Stimulated activated CD8-positive, alpha-beta memory T cell treated with anti-CD3 and anti-CD28 coated beads, Interleukin-7, amount 100 ng/mL, for 1 hour (primary cell): ENCODE data around the gene PDZD2.
"Not testable (repeated sequence)": the region's sequence is repeated elsewhere in the genome, so short reads cannot be mapped to it uniquely, and the experiment has no call there.

Experiments used
- DNase-seq, 2 donors: peaks; one replicate each; pipeline ENCODE4 v3.0.0-alpha.2; 2020; ENCODE audit warnings: low read depth in 2 of 2

PDZD2 gene

DNA sequence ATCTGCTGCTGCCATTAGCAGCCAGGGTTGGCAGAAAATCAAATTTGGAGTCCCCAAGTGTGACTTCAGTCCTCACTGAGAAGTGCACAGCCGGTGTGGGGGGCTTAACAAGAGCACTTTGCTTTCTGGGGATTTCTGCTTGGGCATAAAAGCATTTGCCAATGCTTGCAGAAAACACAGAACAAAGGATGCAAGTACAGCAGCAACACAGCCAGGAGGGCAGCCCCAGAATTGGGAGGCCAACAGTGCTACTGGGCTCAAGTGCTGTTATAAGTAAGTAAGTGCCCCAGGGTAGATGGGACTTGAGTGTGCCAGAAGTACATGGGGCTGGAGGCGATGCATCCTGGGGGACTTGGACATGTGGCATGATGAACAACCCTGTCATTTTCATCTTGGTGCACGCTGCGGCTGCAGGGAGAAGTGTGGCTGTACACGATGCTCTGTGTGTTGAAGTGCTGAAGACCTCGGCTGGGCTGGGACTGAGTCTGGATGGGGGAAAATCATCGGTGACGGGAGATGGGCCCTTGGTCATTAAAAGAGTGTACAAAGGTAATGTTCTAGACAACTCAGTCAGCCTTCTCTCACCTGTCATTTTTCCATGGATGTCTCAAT lies 461.9 kb downstream of the PDZD2 start:
- no peak for DNase-seq

DNA sequence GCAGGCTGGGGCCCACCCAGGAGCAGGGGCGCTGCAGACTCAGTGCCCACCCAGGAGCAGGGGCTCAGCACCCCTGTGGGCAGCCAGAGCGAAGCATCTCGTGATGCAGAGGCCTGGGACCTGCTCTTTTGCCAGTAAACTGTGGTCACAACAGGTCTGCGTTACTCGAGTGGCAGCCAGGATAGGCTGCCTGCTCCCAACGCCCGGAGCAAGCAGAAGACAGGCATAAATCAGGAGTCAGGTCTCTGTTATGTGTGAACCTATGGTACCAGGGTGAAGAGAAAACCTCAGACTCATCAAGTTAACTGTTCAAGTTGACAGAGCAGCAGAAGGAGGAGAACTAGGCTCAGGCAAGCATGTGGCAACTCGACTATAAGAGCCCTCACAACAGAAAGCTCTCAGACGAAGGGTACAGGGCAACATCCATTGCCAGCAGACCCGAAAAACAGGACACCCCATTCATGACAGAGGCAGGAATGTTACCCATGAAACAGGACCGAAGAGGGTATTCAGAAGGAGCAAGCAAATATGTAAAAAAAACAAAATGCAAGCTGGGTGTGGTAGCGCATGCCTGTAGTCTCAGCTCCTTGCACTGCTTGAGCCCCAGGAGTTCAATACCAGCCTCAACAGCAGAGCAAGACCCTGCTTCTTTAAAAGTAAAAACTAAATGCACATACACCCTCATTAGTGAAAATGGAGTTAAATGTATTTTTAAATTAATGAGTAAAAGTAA lies 463.5 kb downstream of the PDZD2 start:
- no peak for DNase-seq

DNA sequence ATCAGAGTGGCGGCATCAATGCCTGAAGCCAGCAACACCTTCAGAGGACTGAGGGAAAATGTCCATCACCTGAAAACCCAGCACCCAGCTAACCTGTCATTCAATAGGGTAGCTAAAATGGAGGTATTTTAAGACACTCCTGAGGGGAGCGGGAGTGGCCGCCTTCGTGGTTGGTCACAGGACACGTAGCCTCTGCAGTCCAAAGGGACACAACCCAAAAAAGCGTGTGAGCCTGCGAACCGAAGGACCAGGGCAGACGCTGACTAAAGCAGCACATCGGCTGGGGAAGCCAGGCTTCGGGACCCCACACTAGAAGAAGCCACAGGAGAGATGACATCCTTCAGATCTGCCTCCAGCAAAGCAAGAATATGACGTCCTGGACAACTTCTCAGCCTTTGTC lies 464.6 kb downstream of the PDZD2 start:
- no peak for DNase-seq

DNA sequence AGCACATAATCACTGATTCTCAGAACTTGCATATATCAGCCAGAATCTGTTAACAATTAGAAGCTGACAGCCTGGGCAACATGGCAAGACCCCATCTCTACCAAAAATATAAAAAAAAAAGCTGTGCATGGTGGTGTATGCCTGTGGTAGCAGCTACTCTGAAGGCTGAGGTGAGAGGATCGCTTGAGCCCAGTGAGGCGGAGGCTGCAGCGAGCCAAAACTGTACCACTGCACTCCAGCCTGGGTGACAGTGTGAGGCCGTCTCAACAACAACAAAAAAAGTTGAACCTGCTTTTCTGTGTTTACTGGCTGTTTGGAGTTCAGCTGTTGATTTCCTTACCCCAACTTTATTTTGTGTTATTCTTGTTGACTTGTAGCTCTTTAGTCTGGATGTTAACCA lies 468.4 kb downstream of the PDZD2 start:
- no peak for DNase-seq

DNA sequence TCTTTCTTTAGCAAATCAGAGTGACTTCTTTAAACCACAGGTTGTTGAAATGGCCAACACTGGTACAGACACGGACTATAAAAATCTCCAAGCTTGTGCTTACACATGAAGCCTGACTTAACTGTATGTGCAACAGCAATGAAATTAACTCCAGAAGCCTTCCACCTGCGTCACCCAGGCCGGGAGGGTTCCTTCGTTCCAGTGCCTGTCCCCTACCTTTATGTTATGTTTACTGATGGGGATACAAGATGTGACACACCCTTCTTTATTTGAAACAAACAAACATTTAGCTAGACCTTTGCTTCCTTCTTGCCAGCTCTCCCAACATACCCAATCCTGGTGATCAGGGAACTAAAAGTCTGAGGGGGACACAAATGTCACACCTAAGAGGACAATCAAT lies 469.2 kb downstream of the PDZD2 start:
- DNase-seq: no peak

DNA sequence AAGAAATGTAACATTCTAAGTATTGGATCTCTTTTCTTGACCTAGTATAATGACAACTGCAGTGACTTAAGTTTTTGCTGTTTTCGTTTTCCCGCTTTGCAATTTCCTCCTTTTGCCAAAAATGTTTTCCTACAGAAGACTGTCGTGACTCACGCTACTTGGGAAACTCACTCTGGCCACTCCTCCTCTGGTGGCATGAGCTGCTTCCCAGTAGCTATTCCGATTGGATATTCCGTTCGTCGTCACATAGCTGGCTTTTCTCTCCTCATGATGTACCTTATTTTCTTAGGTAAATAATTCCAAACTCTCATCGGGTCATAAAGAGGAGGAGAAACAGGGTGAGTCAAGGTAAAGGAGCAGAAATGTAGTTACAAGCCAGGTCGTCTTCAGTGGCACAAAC lies 470.3 kb downstream of the PDZD2 start:
- no peak for DNase-seq

DNA sequence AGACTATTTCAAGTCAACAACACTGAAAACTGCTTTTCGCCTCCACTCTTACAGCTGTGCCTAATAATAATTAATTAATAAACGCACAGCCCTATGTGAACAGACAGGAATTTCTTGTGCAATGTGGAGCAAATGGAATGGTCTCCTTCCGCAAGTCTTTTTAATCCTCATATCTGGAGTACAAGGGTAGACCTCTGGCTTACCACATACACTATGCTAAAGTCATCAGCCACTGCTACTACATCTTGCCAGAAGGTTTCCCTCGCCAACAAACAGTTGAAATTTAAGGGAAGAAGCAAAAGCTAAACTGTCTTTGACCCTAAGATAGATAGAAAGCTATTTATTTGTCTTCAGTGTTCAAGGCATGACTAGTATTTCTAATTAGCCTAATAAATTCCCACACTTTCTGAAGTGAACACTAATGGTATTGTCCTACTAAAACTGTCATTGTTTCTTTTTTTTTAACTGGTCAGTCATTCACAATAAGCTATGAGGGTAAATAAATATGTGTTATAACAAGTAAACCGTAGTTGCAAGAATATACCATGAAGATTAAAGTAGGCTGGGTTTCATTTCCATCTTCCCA lies 471.3 kb downstream of the PDZD2 start:
- no peak for DNase-seq

DNA sequence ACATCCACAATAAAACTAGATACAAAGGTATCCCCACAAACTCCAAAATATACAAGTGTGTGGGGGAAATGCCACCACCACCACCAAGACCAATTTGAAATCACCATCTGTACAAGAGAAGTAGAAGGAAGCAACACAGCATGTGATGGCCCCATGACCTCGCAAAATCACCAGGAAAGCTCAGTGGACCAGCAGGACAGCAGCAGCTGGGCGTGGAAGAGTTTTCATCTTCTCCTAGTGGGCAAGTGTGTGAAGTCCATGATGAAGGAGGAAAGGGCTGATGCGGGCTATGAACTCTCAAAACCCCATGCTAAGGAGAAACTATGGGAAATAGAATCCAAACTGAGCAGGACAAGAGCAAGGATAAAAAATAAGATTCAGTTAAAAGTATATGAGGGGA lies 477.1 kb downstream of the PDZD2 start:
- no peak for DNase-seq

DNA sequence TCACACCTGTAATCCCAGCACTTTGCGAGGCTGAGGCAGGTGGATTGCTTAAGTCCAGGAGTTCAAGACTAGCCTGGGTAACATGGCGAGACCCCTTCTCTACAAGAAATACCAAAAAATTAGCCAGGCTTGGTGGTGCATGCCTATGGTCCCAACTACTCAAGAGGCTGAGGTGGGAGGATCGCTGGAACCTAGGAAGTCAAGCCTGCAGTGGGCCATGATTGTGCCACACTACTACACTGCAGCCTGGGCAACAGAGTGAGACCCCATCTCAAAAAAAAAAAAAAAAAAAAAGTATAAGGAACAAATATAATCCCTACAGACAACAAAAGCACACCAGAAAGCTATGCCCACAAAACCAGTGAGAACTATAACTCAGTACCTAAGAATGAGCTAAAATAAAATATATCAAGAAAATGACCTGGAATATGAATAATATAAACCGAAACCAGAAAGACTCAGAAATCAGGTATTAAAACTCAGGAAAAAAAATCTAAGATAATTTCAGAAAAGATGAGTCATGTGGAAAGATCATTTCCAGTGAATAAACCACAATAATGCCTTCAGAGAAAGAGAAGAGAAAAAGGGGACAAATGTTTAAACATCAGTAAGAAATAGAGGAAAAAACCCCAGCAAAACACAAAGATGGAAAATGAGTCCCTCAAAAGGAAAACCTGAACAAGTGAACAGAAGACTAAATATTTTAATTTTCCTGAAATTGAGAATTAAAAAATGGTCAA lies 477.8 kb downstream of the PDZD2 start:
- DNase-seq: no peak

DNA sequence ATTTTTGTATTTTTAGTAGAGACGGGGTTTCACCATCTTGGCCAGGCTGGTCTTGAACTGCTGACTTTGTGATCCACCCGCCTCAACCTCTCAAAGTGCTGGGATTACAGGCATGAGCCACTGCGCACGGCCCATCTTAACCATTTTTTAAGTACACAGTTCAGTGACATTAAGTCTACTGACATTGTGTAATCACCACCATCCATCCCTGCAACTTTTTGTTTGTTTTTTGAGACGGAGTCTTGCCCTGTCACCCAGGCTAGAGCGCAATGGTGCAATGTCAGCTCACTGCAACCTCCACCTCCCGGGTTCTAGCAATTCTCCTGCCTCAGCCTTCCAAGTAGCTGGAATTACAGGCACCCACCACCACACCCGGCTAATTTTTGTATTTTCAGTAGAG lies 480.0 kb downstream of the PDZD2 start:
- not testable (repeated sequence) for DNase-seq

DNA sequence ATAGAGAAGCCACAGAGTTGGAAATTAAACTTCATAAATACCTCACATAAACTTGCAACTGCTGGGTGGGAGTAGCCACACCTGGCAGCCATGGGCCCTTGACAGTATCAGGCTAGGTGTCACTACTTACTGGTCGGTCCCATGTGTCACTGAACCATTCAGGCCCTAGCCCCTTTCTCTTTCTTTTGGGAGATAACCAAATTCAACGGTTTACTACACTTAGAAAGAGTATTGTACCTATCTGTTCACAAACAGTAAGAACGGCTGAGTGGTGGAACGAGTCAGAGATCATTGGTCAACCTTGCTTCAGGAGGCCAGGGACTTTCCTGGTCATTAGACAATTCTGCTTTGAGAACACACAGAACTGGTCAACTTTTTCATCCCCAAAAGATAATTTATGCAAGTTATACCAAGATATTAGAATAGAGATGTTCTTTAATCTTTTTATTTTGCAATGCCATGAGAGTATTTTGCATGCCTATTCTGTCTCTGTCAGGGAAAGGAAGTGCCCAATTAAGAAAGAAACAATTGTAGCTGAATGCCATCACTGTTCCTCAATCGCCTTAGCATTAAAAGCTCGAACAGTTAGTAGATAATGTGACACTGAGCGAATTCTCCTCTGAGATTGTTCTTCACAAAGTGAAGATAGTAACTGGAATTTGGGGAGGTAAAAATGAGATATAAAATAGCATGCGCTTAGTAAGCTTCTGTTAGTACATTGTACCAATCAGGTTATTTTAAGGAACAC lies 484.3 kb downstream of the PDZD2 start:
- no peak for DNase-seq

DNA sequence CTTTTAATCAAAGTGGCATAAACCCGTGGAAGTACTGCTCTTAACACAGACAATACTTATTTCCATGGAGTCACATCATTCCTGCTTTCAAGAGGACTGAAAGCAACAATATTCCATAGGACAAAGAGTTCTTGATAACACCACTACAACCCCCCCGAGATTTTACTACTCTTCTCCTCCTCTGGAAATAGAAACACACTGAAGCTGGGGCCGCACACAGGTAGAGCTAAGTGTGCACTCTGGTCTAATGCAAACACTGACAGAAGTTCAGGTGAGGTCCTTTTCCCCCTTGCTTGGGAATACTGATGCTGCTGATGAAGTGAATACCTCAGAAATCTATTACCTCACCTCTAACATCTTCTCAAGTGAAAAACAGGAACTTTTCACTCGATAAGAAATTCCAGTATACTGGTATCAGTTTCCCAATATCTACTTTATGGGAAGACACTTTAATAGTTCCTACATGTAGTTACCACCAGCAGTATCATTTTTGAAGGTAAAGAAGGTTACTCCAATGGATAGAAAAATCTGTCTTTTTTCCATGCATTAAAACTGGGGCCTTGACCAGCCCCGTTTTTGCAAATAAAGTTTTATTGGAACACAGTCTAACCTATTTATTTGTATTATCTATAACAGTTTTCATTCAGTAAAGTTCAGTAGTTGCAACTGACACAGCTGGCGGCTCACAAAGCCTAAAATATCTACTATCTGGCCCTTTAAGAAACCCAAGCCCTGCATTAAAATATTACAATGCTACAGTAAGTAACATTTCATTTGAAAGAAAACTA lies 485.2 kb downstream of the PDZD2 start:
- DNase-seq: no peak

DNA sequence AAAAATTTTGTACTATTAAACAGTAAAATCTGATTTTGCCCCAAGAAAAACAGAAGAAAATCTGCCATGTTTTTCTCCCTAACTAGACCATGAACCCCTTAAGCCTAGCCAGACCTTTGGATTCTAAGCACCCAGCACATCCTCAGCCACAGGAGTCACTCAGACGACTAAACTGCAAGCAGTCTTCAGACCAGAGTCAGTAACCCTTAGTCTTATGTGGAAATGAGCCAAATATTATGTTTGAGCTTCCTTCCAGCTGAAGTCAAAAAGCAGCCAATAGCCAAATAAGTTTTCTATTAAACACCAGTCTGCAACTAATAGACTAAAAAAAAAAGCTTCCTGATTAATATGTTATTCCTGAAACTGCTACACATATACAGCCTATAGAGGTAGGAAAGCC lies 487.8 kb downstream of the PDZD2 start:
- DNase-seq: no peak

DNA sequence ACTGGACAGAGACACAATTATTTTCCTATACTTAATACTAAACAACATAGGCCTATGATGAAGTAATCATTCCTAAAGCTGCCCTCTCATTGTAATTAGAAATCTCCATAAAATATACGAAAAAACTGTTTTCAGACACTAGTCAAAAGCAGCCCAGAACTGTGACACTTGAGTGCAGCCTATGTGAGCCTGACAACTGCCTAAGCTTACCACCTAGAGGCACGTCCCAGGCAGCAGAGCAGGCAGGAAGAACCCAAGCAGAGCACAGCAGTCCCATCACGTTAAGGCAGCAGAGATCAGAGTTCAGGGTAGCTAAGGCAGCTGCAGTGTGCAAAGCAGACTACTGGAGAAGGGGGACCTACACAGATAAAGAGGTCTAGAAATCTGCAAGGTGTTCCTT lies 488.8 kb downstream of the PDZD2 start:
- DNase-seq: no peak

DNA sequence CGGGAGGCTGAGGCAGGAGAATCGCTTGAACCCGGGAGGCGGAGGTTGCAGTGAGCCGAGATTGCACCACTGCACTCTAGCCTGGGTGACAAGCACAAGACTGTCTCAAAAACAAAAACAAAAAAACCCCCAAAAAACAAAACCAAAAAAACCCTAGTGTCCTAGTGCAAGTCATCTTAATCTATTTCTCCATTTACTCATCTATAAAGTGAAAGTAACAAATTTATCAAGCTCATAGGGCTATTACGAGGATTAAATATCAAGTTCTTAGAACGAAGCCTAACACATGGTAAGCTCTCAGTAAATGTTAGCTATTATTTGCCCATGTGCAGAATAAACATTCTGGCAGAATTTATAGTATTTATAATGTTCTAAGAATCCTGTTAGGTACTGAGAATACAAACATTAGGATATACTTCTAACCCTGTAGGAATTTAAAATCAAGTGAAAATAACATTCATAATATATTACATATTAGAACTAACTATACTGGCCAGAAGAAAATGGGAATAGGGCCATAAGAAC lies 490.2 kb downstream of the PDZD2 start:
- no peak for DNase-seq

DNA sequence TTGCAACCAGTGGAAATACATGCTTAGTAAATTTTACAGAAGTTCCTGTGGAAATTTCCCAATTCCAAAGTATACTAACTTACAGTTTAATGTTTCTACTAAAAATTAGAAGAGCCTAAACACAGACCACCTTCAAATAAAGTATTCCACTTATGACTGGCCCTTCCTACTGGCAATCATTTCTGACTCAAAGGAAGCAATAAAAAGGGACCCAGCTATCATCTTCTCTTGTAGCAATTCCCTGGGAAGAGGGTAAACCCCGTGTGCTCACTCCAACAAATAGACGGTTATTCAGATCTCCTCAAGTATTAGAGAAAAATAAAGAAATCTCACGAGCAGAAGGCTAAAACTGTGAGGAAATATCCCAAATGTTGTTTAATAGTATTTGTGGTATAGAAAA lies 491.9 kb downstream of the PDZD2 start:
- DNase-seq: no peak

DNA sequence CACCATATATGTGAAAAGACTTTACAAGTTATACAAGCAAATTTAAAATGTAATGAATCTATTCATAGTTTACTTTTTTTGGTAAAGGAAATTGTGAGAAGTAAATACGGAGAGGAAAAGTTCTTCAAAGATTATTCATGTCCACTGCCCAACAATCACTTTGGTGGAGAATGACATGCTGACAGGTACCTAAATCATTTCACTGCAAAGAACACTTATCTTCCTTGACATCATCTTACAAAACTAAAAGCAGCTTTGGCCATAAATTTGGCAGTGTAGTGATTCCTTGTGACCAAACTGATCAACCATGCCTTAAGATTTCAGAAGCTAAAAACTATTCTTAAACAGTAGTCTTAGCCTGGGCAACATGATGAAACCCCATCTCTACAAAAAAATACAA lies 492.7 kb downstream of the PDZD2 start:
- no peak for DNase-seq

DNA sequence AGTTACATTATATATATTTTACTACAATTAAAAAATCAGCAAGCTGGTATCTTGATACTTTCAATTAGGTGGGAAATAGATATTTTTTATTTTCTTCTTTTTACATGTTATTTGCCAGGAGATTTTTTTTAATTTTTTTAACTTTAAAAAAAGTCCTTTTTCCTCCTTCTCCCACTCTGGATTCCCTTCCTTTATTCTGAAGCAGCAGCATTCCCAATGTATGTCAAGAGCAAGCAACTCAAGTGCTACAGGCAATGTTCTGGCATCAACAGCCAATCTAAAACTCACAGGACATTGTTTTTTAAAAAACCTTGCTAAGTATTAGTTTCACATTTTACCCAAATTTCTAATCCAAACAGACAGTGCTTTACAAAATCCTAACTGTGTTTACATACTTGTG lies 493.8 kb downstream of the PDZD2 start:
- DNase-seq: no peak

DNA sequence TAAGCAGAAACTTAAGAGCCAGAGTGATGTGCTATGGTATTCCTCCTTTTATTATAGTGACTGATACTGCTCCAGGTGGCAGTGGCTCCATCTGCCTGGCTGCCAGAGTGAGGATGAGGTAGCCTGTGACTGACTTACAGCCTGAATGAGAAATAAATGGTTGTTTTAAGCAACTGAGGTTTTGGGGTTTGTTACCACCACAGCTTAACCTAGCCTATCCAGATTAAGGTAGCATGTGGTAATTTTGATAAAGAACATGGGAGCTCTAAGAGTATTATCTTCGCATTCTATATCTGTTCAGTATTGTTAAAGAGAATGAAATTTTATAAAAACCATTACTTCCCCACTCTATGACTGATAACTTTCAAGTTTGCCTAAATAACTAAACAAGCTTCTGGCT lies 496.2 kb downstream of the PDZD2 start:
- no peak for DNase-seq

DNA sequence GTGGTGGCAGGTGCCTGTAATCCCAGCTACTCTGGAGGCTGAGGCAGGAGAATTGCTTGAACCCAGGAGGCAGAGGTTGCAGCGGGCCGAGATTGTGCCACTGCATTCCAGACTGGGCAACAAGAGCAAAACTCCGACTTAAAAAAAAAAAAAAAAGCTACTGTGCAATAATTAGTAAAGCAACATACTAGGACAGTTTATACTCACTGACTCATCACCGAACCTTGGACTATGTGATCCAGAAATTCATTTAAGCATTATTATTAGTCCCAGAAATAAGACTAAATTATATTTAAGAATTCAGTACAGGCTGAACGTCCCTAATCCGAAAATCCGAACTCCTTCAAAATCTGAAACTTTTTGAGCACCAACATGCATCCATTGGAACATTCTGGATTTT lies 497.4 kb downstream of the PDZD2 start:
- DNase-seq: no peak
